ACC112 (cell line): Measurements from ENCODE around the gene ZBP1.

ENCODE experiments used
- H2AFZ ChIP-seq: fragments of 200-600 bp; sonication (generic); one replicate; pipeline ENCODE4 v1.6.0; 2017; ENCODE audit warnings: antibody characterized with exemption, low read length; ENCODE audit not compliant: unreplicated experiment
- H3K27ac ChIP-seq: fragments of 200-600 bp; sonication (generic); 2 replicates; pipeline ENCODE4 v1.5.1; 2014; ENCODE audit warnings: low read depth, mild to moderate bottlenecking, antibody characterized with exemption, low read length, moderate library complexity
- H3K27me3 ChIP-seq: fragments of 200-600 bp; sonication (generic); 2 replicates; pipeline ENCODE4 v1.6.1; 2014; ENCODE audit warnings: mild to moderate bottlenecking, antibody characterized with exemption, low read length, moderate library complexity, mixed read lengths; ENCODE audit not compliant: insufficient read depth
- H3K36me3 ChIP-seq: fragments of 200-600 bp; sonication (generic); 2 replicates; pipeline ENCODE4 v1.6.1; 2016; ENCODE audit warnings: mild to moderate bottlenecking, antibody characterized with exemption, low read length, moderate library complexity, mixed read lengths; ENCODE audit not compliant: insufficient read depth
- H3K4me1 ChIP-seq: fragments of 200-600 bp; sonication (generic); one replicate; pipeline ENCODE4 v1.6.1; 2016; ENCODE audit warnings: low read length, mixed read lengths; ENCODE audit not compliant: insufficient read depth, unreplicated experiment, control insufficient read depth
- H3K4me3 ChIP-seq: fragments of 200-600 bp; sonication (generic); 2 replicates; pipeline ENCODE4 v1.5.1; 2014; ENCODE audit warnings: mild to moderate bottlenecking, low read depth, low read length
- H3K79me2 ChIP-seq: fragments of 200-600 bp; sonication (generic); one replicate; pipeline ENCODE4 v1.6.0; 2016; ENCODE audit warnings: low read length; ENCODE audit not compliant: control insufficient read depth, unreplicated experiment, insufficient read depth

The ZBP1 gene

GRCh38 chr20:57663681-57664451 is 43.6 kb upstream of the ZBP1 start:
- Histone ChIP-seq H3K79me2 (no peaks in the 10 kb centered on the region), H3K27ac (no peak overlapping the region), H3K4me3 (no peak overlapping the region)

GRCh38 chr20:57663241-57663640 is 43.0 kb upstream of the ZBP1 start:
- H3K27ac ChIP-seq = no peak overlapping the region
- H3K4me3 ChIP-seq = no peak overlapping the region
- H3K27me3 ChIP-seq = no peaks in the 10 kb centered on the region
- H3K36me3 ChIP-seq = no peaks in the 10 kb centered on the region
- no peak overlapping the region for H2AFZ ChIP-seq
- H3K79me2 ChIP-seq = no peaks in the 10 kb centered on the region
- H3K4me1 ChIP-seq = no peaks in the 10 kb centered on the region

More at GRCh38 chr20:57663681-57664451, 43.6 kb upstream of the ZBP1 start:
- Histone ChIP-seq H2AFZ (no peak overlapping the region), H3K36me3 (no peaks in the 10 kb centered on the region), H3K27me3 (no peaks in the 10 kb centered on the region), H3K4me1 (no peaks in the 10 kb centered on the region)

GRCh38 chr20:57662456-57663240 is 42.4 kb upstream of the ZBP1 start:
- Histone ChIP-seq H3K4me3 (no peak overlapping the region), H3K79me2 (no peaks in the 10 kb centered on the region), H2AFZ (no peak overlapping the region), H3K36me3 (no peaks in the 10 kb centered on the region), H3K27ac (no peak overlapping the region), H3K4me1 (no peaks in the 10 kb centered on the region), H3K27me3 (no peaks in the 10 kb centered on the region)

- Histone ChIP-seq H3K36me3 (no peaks in the 10 kb centered on the region), H3K4me1 (no peaks in the 10 kb centered on the region), H3K27me3 (no peaks in the 10 kb centered on the region), H3K79me2 (no peaks in the 10 kb centered on the region), H2AFZ (no peak overlapping the region), H3K27ac (no peak overlapping the region), H3K4me3 (no peak overlapping the region)
Measured at GRCh38 chr20:57661746-57662455, 41.7 kb upstream of the ZBP1 start.

GRCh38 chr20:57660922-57661745 is 40.9 kb upstream of the ZBP1 start:
- H3K27me3 ChIP-seq = no peaks in the 10 kb centered on the region
- H3K27ac ChIP-seq = no peak overlapping the region
- no peak overlapping the region for H2AFZ ChIP-seq
- no peak overlapping the region for H3K4me3 ChIP-seq
- no peaks in the 10 kb centered on the region for H3K4me1 ChIP-seq
- no peaks in the 10 kb centered on the region for H3K36me3 ChIP-seq
- H3K79me2 ChIP-seq = no peaks in the 10 kb centered on the region

- Histone ChIP-seq H2AFZ (no peak overlapping the region), H3K79me2 (no peaks in the 10 kb centered on the region), H3K27ac (no peak overlapping the region), H3K27me3 (no peaks in the 10 kb centered on the region), H3K36me3 (no peaks in the 10 kb centered on the region), H3K4me1 (no peaks in the 10 kb centered on the region), H3K4me3 (no peak overlapping the region)
Measured at GRCh38 chr20:57660181-57660921, 40.1 kb upstream of the ZBP1 start.

- Histone ChIP-seq H3K36me3 (no peaks in the 10 kb centered on the region), H3K4me1 (no peaks in the 10 kb centered on the region), H3K79me2 (no peaks in the 10 kb centered on the region), H3K27ac (no peak overlapping the region), H2AFZ (no peak overlapping the region), H3K4me3 (no peak overlapping the region), H3K27me3 (no peaks in the 10 kb centered on the region)
Measured at GRCh38 chr20:57659517-57660180, 39.4 kb upstream of the ZBP1 start.

- no peaks in the 10 kb centered on the region for H3K79me2 ChIP-seq
- H3K4me3 ChIP-seq = no peak overlapping the region
- H2AFZ ChIP-seq = no peak overlapping the region
- H3K27me3 ChIP-seq = no peaks in the 10 kb centered on the region
- no peaks in the 10 kb centered on the region for H3K36me3 ChIP-seq
- no peaks in the 10 kb centered on the region for H3K4me1 ChIP-seq
- H3K27ac ChIP-seq = no peak overlapping the region
Measured at GRCh38 chr20:57658833-57659516, 38.7 kb upstream of the ZBP1 start.

GRCh38 chr20:57658447-57658832 is 38.2 kb upstream of the ZBP1 start:
- Histone ChIP-seq H3K4me3 (no peak overlapping the region), H3K36me3 (no peaks in the 10 kb centered on the region), H2AFZ (no peak overlapping the region), H3K4me1 (no peaks in the 10 kb centered on the region), H3K27me3 (no peaks in the 10 kb centered on the region), H3K79me2 (no peaks in the 10 kb centered on the region), H3K27ac (no peak overlapping the region)
